ENCODE measurements around the gene HNF1A. TPM values are rescaled to one million over a fixed set of nuclear protein-coding genes. Genes with fewer than 3 reads are reported as not detected.

HNF1A gene
- total and polyA plus RNA-seq, 2 donors (not counting 1 experiment from before 2014, with no cell fraction given) = not detected

DNA sequence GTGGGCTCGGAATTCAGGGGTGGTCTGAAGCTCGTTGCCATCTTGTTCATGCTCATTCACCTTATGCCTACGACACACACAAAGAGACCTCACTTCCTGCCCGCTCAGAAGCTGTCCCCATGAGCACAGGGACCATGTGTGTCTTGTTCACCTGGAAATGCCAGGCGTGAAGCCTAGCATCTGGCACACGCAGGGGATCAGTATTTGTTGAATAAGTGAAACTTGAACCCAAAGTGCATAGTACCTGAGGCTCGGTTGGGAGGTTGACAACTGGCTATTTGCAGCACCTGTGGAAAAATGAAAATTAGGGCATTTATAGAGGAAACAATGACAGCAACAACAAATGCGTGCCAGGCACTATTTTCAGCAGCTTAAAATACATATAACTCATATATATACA lies 32.5 kb downstream of the HNF1A start:
- Histone ChIP-seq H3K27ac (ENCODE audit: insufficient read depth, low read length) (no peak overlapping the region), H4K20me1 (ENCODE audit: control insufficient read depth, extremely low read depth, insufficient read depth, low read length) (no peaks in the 10 kb centered on the region), H3K79me2 (ENCODE audit: control insufficient read depth, insufficient read depth, low read length) (peaks cover 3% of the 10 kb centered on the region), H3K4me1 (ENCODE audit: control insufficient read depth, extremely low read depth, insufficient read depth, low read length) (no peaks in the 10 kb centered on the region), H3K4me2 (ENCODE audit: extremely low read depth, insufficient read depth, low read length) (no peak overlapping the region), H3K9me3 (ENCODE audit: control insufficient read depth, insufficient read depth, low read depth, low read length) (no peaks in the 10 kb centered on the region), H3K27me3 (ENCODE audit: control insufficient read depth, insufficient read depth, low read length) (no peaks in the 10 kb centered on the region), H3K9ac (ENCODE audit: insufficient read depth, low read length) (no peak overlapping the region), H3K4me3 (replicated peaks in 1 of 4; ENCODE audit: control extremely low read depth in 1 of 4, insufficient read depth in 1 of 4, low read depth in 3 of 4, low read length in 4 of 4) (no peak overlapping the region), H2AFZ (ENCODE audit: low read length) (no peak overlapping the region), H3K36me3 (ENCODE audit: control insufficient read depth, insufficient read depth, low read length) (peaks cover 12% of the 10 kb centered on the region)
- DNase-seq (ENCODE audit: low read depth in 2 of 2) = no peak
- TF ChIP-seq EZH2 (IDR thresholded peaks at IDR 0.05; ENCODE audit: low read length, missing control alignments) = no peak
- TF ChIP-seq, protein P1, sequence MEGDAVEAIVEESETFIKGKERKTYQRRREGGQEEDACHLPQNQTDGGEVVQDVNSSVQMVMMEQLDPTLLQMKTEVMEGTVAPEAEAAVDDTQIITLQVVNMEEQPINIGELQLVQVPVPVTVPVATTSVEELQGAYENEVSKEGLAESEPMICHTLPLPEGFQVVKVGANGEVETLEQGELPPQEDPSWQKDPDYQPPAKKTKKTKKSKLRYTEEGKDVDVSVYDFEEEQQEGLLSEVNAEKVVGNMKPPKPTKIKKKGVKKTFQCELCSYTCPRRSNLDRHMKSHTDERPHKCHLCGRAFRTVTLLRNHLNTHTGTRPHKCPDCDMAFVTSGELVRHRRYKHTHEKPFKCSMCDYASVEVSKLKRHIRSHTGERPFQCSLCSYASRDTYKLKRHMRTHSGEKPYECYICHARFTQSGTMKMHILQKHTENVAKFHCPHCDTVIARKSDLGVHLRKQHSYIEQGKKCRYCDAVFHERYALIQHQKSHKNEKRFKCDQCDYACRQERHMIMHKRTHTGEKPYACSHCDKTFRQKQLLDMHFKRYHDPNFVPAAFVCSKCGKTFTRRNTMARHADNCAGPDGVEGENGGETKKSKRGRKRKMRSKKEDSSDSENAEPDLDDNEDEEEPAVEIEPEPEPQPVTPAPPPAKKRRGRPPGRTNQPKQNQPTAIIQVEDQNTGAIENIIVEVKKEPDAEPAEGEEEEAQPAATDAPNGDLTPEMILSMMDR (conservative IDR thresholded peaks at IDR 0.05 in 1 of 2, IDR thresholded peaks at IDR 0.05 in 1 of 2; ENCODE audit: low read depth in 1 of 2, low read length in 2 of 2) = no peak

DNA sequence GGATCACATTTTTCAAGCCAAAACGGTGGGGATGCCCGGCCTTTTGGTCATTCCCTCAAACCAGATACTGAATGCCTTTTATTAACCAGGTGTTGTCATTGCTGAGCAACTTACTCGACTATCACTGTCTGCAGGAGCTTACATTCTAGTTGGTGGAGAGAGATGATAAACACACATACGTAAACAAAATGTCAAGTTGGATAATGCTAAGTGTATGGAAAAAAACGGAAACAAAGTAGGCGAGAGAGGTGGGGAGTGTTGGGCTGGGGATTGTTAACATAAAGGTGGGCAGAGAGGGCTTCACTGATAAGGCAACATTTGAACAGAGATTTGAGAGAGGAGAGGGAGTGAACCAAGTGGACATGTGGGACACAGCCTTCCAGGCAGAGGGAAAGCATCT lies 33.5 kb downstream of the HNF1A start:
- no peak overlapping the region for H3K4me3 ChIP-seq (replicated peaks in 1 of 4; ENCODE audit: control extremely low read depth in 1 of 4, insufficient read depth in 1 of 4, low read depth in 3 of 4, low read length in 4 of 4)
- no peak overlapping the region for H3K4me2 ChIP-seq (ENCODE audit: extremely low read depth, insufficient read depth, low read length)
- no peaks in the 10 kb centered on the region for H3K4me1 ChIP-seq (ENCODE audit: control insufficient read depth, extremely low read depth, insufficient read depth, low read length)
- no peak for DNase-seq (ENCODE audit: low read depth in 2 of 2)
- no peak for TF ChIP-seq EZH2 (IDR thresholded peaks at IDR 0.05; ENCODE audit: low read length, missing control alignments)
- TF ChIP-seq, protein P1 (conservative IDR thresholded peaks at IDR 0.05 in 1 of 2, IDR thresholded peaks at IDR 0.05 in 1 of 2; ENCODE audit: low read depth in 1 of 2, low read length in 2 of 2) = no peak
- no peaks in the 10 kb centered on the region for H3K9me3 ChIP-seq (ENCODE audit: control insufficient read depth, insufficient read depth, low read depth, low read length)
- no peak overlapping the region for H3K9ac ChIP-seq (ENCODE audit: insufficient read depth, low read length)
- no peaks in the 10 kb centered on the region for H3K27me3 ChIP-seq (ENCODE audit: control insufficient read depth, insufficient read depth, low read length)
- no peaks in the 10 kb centered on the region for H4K20me1 ChIP-seq (ENCODE audit: control insufficient read depth, extremely low read depth, insufficient read depth, low read length)
- no peak overlapping the region for H3K27ac ChIP-seq (ENCODE audit: insufficient read depth, low read length)
- H3K79me2 ChIP-seq (ENCODE audit: control insufficient read depth, insufficient read depth, low read length) = peaks cover 4% of the 10 kb centered on the region
- H3K36me3 ChIP-seq (ENCODE audit: control insufficient read depth, insufficient read depth, low read length) = peaks cover 12% of the 10 kb centered on the region
- no peak overlapping the region for H2AFZ ChIP-seq (ENCODE audit: low read length)

DNA sequence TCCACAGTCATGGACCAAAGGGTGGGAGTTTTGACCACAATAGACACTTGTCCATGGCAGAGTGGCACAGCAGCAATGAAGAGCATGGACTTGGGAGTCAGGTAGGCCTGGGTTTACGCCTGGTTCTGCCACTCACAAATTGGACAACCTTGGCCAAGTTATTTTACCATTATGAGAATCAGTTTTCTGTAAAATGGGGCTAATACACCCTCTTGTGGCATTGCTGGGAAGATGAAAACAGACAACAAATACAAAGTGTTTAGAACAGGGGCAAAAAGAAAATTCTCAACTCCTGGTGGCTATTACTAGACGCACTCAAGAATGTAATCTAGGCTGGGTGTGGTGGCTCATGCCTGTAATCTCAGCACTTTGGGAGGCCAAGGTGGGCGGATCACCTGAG lies 35.4 kb downstream of the HNF1A start:
- Histone ChIP-seq H3K4me3 (replicated peaks in 1 of 4; ENCODE audit: control extremely low read depth in 1 of 4, insufficient read depth in 1 of 4, low read depth in 3 of 4, low read length in 4 of 4) (no peak overlapping the region), H3K9me3 (ENCODE audit: control insufficient read depth, insufficient read depth, low read depth, low read length) (no peaks in the 10 kb centered on the region), H3K4me1 (ENCODE audit: control insufficient read depth, extremely low read depth, insufficient read depth, low read length) (no peaks in the 10 kb centered on the region), H4K20me1 (ENCODE audit: control insufficient read depth, extremely low read depth, insufficient read depth, low read length) (no peaks in the 10 kb centered on the region), H3K79me2 (ENCODE audit: control insufficient read depth, insufficient read depth, low read length) (peaks cover 4% of the 10 kb centered on the region), H3K4me2 (ENCODE audit: extremely low read depth, insufficient read depth, low read length) (no peak overlapping the region), H3K27ac (ENCODE audit: insufficient read depth, low read length) (no peak overlapping the region), H3K9ac (ENCODE audit: insufficient read depth, low read length) (no peak overlapping the region), H3K36me3 (ENCODE audit: control insufficient read depth, insufficient read depth, low read length) (peaks cover 12% of the 10 kb centered on the region), H3K27me3 (ENCODE audit: control insufficient read depth, insufficient read depth, low read length) (no peaks in the 10 kb centered on the region), H2AFZ (ENCODE audit: low read length) (no peak overlapping the region)
- TF ChIP-seq EZH2 (IDR thresholded peaks at IDR 0.05; ENCODE audit: low read length, missing control alignments) = no peak
- TF ChIP-seq, protein P1 (conservative IDR thresholded peaks at IDR 0.05 in 1 of 2, IDR thresholded peaks at IDR 0.05 in 1 of 2; ENCODE audit: low read depth in 1 of 2, low read length in 2 of 2) = no peak
- no peak for DNase-seq (ENCODE audit: low read depth in 2 of 2)

Data from fibroblast of lung (primary cell).